Neural progenitor cell (in vitro differentiated cells): Measurements from ENCODE around the gene SYNGR3.

Experiments used
- CTCF ChIP-seq: fragments of 200-600 bp; sonication (generic); IDR thresholded peaks from 2 replicates; pipeline ENCODE4 v1.5.1; 2017; ENCODE audit warnings: antibody characterized with exemption, mild to moderate bottlenecking
- EZH2 ChIP-seq: fragments of 200-600 bp; sonication (generic); IDR thresholded peaks from 2 replicates; pipeline ENCODE4 v1.6.1; 2017; ENCODE audit warnings: antibody characterized with exemption, mild to moderate bottlenecking, moderate library complexity
- EZH2phosphoT487 ChIP-seq: fragments of 200-600 bp; sonication (generic); IDR thresholded peaks from 2 replicates; pipeline ENCODE4 v1.6.1; 2017; ENCODE audit warnings: antibody characterized with exemption

DNA sequence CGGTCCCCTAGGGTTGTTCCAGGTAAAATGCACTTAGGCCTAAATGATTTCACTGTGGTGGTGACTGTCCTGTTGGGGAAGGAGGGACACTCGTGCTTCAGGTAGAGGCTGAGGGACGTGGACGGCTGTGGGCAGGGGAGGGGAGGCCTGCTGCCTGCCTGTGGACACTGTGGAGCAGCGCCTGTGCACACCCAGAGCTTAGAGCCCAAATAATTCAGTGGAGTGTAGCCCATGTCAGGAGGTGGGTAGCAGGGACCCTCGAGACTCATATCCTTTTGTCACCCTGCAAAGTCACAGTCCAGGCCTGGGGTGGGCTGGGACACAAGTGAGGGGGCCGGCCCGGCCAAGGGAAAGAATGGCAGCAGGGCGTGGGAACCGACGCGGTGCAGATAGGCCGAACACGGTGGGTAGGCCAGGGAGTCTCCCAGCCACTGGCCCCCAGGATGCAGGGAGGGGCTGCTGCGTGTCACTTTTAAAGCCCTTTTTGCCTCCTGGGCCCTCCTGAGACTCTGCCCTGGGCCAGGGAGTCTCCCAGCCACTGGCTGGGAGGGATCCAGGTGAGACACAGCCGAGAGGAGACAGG is 36.2 kb downstream of the SYNGR3 start:
- no peak for TF ChIP-seq CTCF
- TF ChIP-seq EZH2 = no peak
- TF ChIP-seq EZH2phosphoT487 = no peak
